HG03097 (cell line): ENCODE measurements around the gene KIRREL2.

Experiments
- ATAC-seq: cut with Tn5 transposase; IDR thresholded peaks from one replicate; pipeline ENCODE4 v1.9.1; 2021; ENCODE audit not compliant: unreplicated experiment, low FRiP score

Gene KIRREL2

GRCh38 chr19:35844482-35845214 lies 12.1 kb upstream of the KIRREL2 start:
- no peak for ATAC-seq

- no peak for ATAC-seq
Measured at GRCh38 chr19:35845215-35846037, 11.3 kb upstream of the KIRREL2 start.

DNA sequence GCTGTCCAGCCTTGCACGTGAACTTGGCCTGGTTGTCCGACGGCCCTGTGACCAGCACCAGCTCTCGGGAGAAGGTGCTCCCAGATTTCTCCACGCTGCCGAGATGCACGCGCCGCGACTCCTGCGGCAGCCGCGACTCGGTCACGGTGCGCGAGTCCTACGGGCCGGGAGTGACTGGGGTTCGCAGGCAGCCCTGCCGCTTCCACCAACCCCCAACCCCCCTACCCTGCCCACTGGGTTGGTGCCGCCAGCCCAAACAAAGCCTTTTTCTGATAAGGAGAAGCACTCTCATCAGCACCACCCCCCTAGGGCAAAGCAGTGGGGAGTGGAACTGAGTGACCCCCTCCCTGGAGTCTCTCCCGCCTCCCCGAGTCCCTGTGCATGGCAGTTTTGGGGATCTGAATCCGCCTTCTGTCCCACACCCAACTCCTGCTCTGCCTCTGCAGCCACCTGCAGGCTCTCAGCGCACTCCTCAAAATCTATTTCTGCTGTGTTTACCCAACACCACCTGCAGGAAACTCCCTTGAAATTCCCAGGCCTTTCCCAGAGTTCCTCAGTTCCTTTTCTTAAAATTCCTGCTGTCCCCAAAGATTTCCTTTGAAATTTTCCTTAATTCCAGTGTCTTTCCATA lies 10.6 kb upstream of the KIRREL2 start:
- ATAC-seq = no peak

DNA sequence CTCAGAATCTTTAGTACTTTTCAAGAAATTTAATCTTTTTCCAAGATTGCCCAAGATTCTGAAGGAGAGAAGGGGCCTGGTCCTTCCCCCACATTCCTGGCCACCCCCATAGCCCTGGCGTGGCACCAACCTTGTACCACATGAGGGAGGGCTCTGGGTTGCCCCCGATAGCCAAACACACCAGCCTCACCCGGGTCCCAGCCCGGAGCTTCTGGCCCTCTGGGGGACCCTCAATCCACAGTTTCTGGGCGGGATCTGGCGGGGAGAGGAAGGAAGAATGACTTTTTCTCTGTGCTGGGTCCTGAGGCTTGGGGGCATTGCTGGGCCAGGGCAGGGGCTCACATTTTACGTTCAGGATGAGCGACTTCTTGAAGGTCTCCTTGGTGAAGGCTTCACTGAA lies 8.8 kb upstream of the KIRREL2 start:
- no peak for ATAC-seq

- no peak for ATAC-seq
Measured at GRCh38 chr19:35848486-35848885, 8.2 kb upstream of the KIRREL2 start.

DNA sequence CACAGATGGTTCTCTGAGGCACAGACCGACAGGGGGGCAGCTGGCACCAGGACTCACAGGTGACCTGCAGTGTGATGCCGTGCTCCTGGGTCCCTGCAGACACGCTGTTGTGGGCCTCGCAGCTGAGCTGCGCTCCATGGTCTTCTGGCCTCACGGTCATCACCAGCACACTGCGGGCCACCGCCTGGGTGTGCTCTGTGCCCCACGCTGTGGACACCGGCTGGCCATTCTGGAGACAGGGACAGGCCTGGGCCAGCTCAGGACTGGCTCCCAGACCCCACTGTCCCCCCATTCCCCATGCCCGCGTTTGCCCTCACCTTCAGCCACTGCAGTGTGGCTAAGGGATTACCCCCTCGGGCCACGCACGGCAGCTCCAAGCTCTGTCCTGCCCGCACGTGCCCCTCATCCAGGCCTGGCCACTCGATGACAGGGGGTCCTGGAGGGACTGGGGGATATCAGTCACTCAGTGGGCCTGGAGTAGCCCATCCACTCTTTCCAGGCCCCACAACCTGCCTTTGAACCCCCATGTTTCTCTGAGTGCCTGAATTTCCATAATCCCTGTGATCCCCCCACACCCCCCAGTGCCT lies 7.7 kb upstream of the KIRREL2 start:
- no peak for ATAC-seq

GRCh38 chr19:35851213-35852028 lies 5.3 kb upstream of the KIRREL2 start:
- no peak for ATAC-seq

- ATAC-seq = no peak
Measured at GRCh38 chr19:35852029-35852780, 4.5 kb upstream of the KIRREL2 start, which contains the start of gene NPHS1. NPHS1 (minus strand) TSS chr19:35852504; CDS start chr19:35851837, 667 bp downstream.

DNA sequence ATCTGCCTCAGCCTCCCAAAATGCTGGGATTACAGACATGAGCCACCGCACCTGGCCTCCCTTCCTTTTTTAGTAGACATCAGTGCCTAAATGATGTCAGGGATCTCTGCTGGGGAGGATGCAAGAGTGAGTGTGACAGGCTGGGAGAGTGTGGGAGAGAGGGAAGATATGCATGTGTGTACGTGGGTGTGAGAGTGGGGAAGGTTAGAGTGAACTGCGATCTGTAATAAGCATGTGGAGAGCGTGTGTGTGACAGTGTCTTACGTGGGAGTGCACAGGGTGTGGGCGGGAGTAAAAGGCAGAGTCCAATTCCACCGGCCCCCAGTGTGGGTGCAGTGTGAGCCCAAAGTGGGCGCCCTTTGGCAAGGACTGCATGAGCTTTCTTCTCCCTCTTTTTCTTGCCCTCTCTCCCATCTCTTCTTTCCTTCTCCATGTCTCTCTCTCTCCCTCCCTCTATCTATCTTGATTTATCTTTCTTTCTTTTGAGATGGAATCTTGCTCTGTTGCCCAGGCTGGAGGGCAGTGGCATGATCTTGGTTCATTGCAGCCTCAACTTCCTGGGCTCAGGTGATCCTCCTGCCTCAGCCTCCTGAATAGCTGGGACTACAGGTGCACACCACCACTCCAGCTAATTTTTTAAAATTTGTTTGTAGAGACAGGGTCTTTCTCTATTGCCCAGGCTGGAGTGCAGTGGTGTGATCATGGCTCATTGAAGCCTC lies 3.5 kb upstream of the KIRREL2 start:
- ATAC-seq = no peak

DNA sequence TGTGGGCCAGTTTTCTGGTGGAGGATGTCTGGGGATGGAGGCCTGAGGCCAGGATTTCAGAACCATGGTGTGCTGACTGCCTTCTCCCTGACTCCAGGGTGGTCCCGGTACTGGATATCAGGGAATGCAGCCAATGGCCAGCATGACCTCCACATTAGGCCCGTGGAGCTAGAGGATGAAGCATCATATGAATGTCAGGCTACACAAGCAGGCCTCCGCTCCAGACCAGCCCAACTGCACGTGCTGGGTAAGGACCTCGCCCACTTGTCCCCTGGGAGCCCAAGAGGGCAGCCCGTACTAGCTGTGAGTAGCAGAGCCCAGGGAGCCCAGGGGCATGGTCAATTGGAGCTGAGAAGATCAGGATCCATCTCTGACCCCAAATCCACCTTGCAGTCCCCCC lies 1.6 kb downstream of the KIRREL2 start:
- no peak for ATAC-seq

DNA sequence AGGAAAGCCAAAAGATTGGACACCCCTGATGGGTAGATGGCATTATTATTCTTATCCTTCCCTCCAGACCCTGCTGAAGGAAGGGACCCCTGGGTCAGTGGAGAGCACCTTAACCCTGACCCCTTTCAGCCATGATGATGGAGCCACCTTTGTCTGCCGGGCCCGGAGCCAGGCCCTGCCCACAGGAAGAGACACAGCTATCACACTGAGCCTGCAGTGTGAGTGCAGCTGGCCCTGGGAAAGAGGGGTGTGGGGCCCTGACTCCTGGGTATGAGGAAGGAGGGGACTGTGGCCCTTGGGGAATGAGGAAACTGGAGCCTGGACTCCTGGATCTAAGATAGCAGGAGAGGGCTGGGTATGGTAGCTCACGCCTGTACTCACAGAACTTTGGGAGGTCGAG lies 2.7 kb downstream of the KIRREL2 start:
- no peak for ATAC-seq

- ATAC-seq = no peak
Measured at GRCh38 chr19:35860436-35860817, 3.7 kb downstream of the KIRREL2 start.

DNA sequence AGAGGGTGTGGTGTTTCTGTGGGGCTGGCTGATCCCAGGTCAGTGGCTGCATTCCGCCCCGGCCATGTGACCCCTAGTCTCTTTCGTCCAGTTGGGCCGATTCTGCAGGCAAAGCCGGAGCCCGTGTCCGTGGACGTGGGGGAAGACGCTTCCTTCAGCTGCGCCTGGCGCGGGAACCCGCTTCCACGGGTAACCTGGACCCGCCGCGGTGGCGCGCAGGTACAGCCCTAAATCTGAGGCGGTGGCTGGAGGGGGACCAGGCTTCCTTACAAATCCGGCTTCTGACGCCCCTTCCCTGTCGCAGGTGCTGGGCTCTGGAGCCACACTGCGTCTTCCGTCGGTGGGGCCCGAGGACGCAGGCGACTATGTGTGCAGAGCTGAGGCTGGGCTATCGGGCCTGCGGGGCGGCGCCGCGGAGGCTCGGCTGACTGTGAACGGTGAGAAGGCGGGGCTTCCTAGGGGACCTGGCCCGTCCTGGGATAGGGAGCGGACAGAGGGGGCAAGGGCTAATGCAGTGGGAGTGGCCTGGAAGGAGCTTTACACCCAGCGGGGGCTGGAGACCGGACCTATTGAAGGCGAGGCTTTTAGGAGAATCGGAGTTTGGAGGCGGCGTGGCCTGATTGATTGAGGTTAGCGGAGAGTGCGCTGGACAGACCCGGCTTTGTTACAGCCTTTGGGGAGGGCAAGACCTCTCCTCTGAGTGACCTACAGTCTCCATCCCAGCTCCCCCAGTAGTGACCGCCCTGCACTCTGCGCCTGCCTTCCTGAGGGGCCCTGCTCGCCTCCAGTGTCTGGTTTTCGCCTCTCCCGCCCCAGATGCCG lies 4.3 kb downstream of the KIRREL2 start:
- no peak for ATAC-seq

DNA sequence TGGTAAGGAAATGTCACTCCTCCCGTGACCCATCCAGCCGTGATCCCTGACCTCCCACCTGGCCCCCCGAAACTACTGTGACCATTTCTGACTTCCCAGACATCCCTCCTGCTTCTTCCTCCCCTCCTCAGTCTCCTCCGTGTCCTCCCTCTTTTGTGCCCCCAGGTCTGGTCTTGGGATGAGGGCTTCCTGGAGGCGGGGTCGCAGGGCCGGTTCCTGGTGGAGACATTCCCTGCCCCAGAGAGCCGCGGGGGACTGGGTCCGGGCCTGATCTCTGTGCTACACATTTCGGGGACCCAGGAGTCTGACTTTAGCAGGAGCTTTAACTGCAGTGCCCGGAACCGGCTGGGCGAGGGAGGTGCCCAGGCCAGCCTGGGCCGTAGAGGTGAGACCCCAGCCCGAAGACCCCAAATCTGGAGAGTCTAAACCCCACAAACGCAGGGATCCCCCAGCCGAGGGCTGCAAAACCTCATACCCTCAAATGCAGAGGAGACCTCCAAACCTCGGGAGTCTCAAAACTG lies 5.0 kb downstream of the KIRREL2 start:
- no peak for ATAC-seq

DNA sequence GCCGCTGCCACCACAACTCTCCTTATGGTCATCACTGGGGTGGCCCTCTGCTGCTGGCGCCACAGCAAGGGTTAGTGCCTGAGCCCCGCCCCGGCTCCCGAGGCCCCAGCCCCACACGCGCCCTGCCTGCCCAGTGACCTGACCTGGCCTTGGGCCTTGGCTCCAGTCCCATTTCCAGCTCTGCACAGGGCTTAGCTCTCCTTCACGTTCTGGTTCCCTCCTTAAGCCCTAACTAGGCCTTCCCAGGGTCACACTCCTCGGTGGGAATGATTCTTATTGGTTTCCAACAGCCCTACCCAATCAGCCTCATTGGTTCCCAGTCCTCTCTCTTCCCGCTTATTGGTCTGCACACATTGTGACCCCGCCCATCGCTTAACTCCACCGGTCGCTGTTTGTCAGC lies 5.8 kb downstream of the KIRREL2 start:
- ATAC-seq = no peak

GRCh38 chr19:35863018-35863417 lies 6.3 kb downstream of the KIRREL2 start:
- no peak for ATAC-seq

GRCh38 chr19:35868172-35868822 lies 11.6 kb downstream of the KIRREL2 start, which contains the start of gene APLP1:
APLP1 (plus strand) TSS chr19:35868574; CDS start chr19:35868637, 63 bp downstream.
- no peak for ATAC-seq
